PC-3 (cell line): ENCODE measurements around the gene KCNH5.

Source experiments
- EZH2 ChIP-seq: fragments of 300-600 bp; sonication (generic); IDR thresholded peaks from one replicate; pipeline ENCODE4 v1.6.1; 2017; ENCODE audit warnings: antibody characterized with exemption, mild to moderate bottlenecking, low read length; ENCODE audit not compliant: unreplicated experiment
- EZH2phosphoT487 ChIP-seq: fragments of 300-600 bp; sonication (generic); IDR thresholded peaks from 2 replicates; pipeline ENCODE4 v1.6.1; 2018; ENCODE audit warnings: mild to moderate bottlenecking, antibody characterized with exemption, low read length, borderline replicate concordance
- TF ChIP-seq, protein P1 (sequence below): fragments of 300-600 bp; sonication (generic); conservative IDR thresholded peaks from 2 replicates; pipeline ENCODE4 v1.5.1; 2017; ENCODE audit warnings: antibody characterized with exemption, low read depth, mild to moderate bottlenecking, low read length

DNA sequence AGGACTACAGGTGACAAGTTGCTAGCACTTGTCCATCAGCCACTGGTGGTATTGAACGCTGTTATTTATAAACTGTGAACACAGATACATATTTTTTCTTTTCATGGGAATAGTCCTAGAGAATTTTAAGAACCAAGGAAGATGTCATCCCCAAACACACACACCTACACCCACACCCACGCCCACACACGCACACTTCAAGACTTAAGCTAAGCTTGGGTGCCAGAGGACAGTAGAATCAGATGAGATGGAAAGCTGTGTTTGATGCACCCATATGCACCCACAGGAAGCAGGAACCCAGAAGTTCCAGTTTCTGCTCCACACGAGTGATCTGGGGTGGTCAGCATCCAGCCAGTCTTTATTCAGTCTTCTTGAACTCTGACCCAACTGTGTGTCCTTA, 348.3 kb downstream of the KCNH5 start:
- TF ChIP-seq EZH2phosphoT487 (no peak), EZH2 (no peak)
- TF ChIP-seq, protein P1, sequence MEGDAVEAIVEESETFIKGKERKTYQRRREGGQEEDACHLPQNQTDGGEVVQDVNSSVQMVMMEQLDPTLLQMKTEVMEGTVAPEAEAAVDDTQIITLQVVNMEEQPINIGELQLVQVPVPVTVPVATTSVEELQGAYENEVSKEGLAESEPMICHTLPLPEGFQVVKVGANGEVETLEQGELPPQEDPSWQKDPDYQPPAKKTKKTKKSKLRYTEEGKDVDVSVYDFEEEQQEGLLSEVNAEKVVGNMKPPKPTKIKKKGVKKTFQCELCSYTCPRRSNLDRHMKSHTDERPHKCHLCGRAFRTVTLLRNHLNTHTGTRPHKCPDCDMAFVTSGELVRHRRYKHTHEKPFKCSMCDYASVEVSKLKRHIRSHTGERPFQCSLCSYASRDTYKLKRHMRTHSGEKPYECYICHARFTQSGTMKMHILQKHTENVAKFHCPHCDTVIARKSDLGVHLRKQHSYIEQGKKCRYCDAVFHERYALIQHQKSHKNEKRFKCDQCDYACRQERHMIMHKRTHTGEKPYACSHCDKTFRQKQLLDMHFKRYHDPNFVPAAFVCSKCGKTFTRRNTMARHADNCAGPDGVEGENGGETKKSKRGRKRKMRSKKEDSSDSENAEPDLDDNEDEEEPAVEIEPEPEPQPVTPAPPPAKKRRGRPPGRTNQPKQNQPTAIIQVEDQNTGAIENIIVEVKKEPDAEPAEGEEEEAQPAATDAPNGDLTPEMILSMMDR = no peak
